Measurements from ENCODE around the gene IL16.

Gene IL16

GRCh38 chr15:81357180-81357686 lies 160.6 kb downstream of the IL16 start:
- DNase-seq (ENCODE audit: insufficient read length, low spot score) (no peak), FAIRE-seq (no peak)

- FAIRE-seq (no peak), DNase-seq (ENCODE audit: insufficient read length, low spot score) (no peak)
Observed at GRCh38 chr15:81358248-81358647, 161.6 kb downstream of the IL16 start.

- DNase-seq (ENCODE audit: insufficient read length, low spot score) (no peak), FAIRE-seq (no peak)
Observed at GRCh38 chr15:81360491-81360890, 163.8 kb downstream of the IL16 start.

- FAIRE-seq (no peak), DNase-seq (ENCODE audit: insufficient read length, low spot score) (no peak)
Observed at GRCh38 chr15:81361891-81362290, 165.2 kb downstream of the IL16 start.

GRCh38 chr15:81362790-81363189 lies 166.1 kb downstream of the IL16 start:
- no peak for DNase-seq (ENCODE audit: insufficient read length, low spot score)
- FAIRE-seq, result no peak

GRCh38 chr15:81363276-81363675 lies 166.6 kb downstream of the IL16 start:
- FAIRE-seq, result no peak
- no peak for DNase-seq (ENCODE audit: insufficient read length, low spot score)
